Measurements from ENCODE around the gene ITGA5.
A peak's percentile ranks its signal among the peaks of the same experiment; 100 is the strongest.
"Not testable (repeated sequence)": the region's sequence is repeated elsewhere in the genome, so short reads cannot be mapped to it uniquely, and the experiment has no call there.

ITGA5 gene

DNA sequence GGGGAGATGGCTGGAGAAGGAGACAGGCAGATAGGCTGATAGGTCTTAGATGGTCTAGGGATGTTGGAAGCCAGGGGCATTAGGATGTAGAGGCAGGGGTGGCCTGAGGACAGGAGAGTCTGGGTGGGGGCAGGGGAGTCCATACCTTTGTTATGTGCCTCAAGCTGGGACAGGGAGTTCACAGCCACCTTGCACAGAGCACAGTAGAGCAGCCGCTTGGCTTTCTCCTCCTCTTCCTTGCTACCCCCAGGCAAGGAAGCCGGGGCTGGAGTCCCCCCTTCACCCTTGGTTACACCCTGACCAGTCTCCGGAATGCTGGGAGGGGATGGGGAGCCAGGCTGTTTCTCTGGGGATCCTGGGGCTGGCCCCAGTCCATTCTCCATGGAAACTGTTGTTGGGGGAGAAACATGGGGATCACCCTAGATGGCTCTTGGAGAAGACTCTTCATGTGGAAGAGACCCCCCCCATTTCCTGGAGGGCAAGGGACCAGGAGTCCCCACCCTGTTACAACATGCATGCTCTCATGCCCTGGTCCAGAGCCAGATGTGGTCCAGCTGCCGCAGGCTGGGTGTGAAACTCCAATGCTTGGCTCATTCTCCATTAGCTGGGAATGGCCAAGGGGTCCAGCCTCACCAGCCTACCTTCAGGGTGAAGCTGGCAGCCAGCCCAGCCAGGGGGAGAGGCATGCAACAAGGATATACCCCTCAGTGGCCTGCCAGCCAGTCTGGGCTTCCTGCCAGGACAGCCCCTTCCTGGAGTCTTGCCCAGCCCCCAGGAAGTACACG is 47.5 kb downstream of the ITGA5 start:
- no peak for DNase-seq (ENCODE audit: low read depth)

DNA sequence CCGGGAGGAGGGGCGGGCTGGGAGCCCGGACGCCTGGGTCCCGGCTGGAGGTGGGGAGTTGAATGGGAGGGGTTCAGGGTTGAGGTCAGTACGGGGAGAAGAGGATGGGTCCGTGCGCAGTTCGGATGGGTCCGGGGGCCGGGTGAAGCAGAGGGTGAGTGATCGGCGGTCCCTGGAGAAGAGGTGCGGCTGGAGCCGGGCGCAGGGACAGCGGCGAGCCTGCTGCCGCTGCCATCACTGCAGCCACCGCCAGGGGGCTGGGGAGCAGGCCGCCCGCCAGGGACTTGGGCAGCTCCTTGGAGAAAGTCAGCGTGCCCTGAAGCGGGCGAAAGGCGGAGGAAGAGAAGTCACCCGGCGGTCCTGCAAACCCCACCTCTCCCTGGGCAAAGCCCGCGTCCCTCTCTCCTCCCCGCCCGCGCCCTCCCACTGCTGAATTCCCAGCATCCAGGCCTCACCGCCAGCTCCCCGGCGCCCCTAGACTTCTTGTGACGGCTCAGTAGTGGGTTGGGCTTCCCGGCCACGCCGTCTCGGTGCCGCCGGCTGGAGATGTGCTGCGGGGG is 48.8 kb downstream of the ITGA5 start:
- DNase-seq (ENCODE audit: low read depth), result no peak

DNA sequence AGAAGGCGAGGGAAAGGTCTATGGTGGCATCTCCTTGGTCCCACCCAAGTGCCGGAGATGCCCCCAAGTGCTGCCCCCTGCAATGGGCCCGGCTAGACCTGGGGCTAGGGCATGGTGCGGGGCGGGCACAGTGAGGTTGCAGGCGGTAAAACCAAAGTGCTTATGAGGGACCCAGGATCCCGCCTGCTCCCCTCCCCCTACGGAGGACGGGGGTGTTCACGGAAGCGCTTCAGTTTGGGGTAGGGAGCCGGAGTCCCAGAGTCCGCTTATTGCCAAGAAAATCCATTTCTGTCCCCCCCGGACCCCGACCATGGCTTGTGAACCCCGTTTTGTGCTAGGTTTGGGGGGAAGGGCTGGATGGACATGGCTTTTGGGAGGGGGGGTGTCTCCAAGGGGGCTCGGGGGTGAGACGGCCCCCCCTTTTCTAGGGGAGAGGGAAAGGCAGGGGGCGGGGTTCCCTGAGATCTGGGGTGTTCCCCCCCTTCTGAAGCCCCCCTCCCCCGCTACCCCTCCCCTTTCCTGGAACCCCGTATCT is 49.4 kb downstream of the ITGA5 start:
- no peak for DNase-seq (ENCODE audit: low read depth)

DNA sequence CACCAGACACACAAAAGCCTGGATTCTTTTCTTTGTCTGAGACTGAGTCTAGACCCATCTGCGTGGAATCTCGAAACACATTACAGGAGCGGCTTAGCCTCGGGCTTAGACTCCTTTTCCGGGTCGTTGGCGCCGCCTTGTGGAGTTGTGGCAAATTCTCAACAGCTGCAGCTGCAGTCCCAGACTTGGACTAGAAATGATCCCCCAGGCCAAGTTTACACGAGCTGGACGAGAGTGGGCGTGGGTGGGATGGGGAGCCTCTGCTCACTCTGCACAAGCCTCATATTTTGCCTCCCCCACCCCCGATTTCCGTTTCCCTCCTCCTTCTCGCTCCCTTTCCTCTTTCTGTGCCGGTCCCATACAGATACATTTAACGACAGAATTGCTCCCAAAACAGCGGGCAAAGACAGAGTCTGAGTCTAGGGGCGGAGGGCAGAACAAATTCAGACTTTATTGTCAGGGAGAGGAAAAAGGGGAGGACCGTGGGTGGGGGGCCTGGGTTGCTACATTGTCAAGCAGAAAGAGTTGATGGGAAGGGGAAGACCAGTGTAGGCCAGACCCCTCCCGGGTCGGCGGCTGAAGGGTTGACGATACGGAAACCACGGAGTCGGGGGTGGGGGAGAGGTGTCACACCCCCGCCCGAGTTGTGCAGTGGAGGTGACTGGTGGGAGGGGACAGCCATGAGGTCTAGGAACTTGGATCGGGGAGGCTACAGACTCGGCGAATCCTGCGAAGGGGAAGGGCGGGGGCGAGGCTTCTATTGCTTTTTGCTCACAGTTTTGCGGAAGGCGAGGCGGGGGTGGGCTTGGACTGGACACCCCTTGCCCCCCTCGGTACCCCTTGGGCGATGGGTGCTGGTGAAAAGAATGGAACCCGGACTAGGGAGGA is 50.1 kb downstream of the ITGA5 start:
- DNase-seq (ENCODE audit: low read depth), result peak; percentile 95

DNA sequence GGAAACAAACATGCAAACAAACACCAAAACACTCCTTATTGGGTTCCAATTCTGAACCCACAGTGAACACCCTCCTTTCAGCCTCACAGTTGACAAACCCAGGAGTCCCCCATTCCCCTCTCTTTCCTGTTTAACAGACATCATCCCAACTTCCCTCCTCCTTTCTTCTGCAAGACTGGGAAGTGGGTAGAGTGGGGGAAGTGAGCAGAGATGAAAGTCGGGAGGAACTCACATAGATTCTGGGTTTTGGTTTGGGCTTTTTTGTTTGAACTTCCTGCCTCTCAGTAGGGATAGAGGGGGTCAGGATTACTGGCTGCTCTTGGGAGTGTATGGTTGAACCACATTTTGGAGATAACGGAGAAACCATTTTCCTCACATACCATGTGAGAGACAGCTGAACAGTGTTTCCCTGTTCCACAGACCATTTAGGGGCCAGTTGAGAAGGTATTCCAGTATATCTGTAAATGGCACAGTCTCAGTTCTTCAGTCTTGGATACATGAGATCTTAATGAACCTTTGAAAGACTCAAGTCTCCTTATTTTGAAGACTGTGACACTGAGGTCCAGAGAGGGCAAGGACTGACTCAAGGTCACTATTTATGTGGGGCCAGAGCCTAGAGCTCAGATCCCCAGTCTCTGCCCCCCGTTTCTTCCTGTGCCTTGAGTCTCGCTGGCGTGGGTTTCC is 50.9 kb downstream of the ITGA5 start:
- no peak for DNase-seq (ENCODE audit: low read depth)

DNA sequence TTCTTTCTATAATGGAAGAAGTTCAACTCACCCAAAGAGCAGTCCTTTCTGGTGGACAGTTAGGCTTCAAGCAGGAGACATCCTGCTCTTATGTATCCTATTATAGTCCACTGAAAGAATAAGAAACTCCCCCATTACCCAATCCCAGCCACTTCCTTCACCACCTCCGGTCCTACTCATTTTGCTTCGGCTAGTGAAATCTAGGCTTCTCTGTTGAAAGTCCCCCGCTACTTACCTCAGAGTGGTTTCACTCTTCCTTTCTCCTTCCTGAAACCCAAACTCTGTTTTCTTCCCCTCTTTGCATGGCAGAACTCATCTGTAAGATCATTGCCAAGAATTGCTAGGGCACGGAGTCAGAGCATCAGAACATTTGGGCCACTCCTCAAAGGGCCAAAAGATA is 54.7 kb downstream of the ITGA5 start, which contains the start of gene GPR84:
TSS of gene GPR84 (minus strand) at position 74 of the 400 bp plus-strand sequence. CDS start 635 bp downstream, outside the sequence.
- no peak for DNase-seq (ENCODE audit: low read depth)

DNA sequence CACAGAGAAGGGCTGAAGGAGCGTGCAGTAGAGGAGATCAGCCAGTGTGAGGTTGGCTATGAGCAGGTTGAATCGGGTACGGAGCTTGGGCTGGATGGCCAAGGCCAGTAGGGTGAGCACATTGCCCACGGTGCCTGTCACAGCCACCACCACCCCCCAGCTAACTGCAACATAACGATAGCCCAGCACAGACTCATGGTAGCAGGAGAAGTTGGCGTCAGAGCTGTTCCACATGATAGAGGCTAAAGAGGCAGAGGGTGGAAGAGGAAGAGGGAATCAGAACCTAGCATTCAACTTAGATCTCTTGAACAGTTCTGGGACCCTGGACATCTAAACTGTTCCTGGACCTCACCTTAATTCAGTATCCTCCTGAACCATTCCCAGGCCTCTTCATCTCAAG is 55.4 kb downstream of the ITGA5 start:
- DNase-seq (ENCODE audit: low read depth), result no peak

DNA sequence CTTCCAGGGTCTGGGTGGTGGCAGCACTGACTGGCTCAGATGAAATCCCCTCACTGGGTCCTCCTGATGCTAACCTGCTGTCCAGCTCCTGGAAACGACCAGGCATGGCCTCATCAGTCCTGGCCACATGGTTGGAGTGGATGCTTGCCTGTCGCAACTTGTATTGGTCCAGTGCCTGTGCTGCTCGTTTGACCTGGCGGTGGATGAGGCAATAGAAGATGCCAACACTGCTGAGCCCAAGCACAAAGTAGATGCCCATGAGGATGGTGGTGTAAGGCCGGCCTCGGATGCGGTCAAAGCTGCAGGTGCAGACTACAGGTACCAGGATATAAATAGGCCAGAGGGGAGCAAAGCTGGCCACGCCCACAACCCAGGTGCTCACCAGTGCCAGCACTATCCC is 56.0 kb downstream of the ITGA5 start:
- no peak for DNase-seq (ENCODE audit: low read depth)

DNA sequence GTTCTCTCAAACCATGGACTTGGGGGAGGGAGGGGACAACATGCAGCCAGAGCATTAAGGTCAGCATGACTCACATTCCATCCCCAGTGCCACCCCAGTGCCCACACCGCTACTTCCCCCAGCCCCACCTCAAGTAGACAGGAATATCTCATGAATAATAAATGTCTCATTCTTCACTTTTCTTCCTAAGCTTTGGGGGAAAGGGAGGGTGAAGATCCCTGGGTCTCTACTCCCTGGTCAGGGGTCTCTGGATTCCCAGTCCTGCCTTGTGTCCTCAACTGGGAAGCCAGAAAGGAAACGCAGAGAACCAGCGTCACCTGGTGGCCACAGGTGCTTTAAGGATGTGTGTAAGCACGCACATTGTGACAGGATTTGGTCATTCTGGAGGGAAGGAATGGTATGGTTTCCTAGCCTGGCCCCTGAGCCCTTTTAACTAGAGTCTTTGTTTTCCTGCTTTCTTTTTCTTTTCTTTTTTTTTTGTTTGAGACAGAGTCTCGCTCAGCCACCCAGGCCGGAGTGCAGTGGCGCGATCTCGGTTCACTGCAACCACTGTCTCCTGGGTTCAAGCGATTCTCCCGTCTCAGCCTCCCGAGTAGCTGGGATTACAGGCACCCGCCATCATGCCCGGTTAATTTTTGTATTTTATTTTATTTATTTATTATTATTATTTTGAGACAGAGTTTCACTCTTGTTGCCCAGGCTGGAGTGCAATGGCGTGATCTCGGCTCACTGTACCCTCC is 58.2 kb downstream of the ITGA5 start:
- DNase-seq (ENCODE audit: low read depth), result peak; percentile 49

DNA sequence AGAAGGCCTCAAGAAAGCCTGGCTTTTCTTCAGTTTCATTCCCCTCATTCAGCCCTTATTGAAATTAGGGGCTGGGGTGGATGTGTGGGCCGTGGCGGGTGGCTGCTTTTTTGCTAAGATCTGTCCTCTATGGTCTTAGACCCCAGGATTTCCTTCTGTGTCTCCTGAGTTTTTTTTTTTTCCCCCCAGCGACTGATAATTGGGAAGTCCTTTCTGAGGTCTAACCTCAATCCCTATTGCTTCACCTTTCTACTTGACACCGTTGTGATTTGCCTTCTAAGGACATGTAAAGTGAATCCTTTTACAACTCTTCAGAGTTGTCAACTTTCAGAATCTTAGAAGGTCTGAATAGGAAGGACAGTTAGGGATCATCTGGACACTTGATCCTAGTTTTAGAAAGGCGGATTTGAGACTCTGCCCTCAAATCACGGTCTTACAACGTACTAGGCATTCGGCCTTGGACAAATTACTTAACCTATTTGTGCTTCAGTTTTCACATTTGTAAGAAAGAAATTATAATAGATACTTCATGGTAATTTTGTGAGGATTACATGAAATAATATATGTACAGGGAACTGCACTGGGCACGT is 59.2 kb downstream of the ITGA5 start:
- no peak for DNase-seq (ENCODE audit: low read depth)

DNA sequence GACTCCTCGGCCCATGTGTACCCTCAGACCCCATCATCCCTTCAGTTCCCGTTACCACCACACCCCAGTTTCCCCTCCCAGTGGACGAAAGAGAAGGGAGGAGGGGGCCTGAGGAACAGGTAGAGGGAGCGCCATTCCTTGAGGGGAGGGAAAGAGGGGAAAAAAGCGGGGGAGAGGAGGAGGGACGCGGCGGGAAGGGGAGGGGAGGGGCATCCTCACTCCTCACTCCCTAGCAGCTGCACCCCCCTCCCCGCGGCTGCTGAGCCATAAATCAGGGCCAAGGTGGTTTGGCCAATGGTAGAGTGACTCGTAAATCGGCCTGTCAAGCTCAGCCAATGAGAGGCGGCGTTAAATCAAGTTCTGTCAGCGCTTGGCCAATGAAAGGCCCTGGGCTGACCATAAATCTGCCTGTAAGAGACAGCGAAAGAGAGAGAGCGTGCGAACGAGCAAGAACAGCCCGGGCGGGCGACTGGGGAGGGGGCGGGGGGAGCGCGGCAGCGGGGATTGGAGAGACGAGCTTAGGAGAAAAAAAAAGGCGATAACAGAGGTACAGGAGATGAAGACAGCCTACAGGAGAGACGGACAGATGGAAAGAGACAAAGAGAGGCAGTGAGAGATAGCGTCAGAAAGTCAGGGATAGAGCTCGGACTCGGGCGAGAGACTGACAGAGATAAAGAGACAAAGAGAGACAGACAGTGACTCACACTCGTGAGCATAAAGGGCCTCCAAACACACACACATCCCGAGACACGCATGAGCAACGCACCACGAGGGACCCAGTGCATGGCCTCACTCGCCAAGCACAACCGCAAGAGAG is 59.9 kb downstream of the ITGA5 start:
- peak; percentile 86 for DNase-seq (ENCODE audit: low read depth)

DNA sequence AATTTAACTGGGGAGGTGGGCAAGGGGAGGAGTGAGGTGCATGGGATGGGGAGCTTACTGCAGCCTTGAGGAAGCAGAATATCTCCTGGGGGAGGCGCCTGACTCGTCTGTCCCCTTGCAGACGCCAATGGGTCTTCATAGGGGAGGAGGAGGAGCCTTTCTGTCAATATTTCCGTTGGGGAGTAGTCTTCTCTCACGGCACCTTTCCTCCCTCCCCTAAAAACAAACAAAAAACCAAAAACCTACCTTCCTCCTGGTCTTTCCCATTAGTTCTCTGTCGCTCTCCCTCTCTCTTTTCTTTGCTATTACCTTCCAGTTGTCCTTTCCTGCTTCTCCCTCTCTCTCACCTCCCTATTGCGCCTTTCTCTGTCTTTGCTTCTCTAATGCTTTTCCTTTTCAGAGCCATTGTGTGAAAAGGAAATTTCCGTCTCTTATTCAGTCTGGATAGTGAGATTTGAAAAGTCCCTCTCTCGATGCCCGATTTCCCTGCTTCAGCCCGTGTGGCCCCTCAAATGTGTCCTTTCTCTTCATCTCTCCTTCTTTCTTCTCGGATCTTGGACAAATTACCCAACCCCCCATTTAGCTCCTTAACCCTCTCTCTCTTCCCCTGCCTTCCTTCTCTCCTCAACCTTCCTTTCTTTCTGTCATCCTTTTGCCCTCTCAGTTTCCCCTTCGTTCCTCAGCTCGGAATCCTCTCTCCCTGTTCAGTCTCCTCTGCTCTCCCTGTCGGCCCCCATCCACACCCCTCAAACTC is 60.7 kb downstream of the ITGA5 start:
- DNase-seq (ENCODE audit: low read depth), result peak; percentile 17

DNA sequence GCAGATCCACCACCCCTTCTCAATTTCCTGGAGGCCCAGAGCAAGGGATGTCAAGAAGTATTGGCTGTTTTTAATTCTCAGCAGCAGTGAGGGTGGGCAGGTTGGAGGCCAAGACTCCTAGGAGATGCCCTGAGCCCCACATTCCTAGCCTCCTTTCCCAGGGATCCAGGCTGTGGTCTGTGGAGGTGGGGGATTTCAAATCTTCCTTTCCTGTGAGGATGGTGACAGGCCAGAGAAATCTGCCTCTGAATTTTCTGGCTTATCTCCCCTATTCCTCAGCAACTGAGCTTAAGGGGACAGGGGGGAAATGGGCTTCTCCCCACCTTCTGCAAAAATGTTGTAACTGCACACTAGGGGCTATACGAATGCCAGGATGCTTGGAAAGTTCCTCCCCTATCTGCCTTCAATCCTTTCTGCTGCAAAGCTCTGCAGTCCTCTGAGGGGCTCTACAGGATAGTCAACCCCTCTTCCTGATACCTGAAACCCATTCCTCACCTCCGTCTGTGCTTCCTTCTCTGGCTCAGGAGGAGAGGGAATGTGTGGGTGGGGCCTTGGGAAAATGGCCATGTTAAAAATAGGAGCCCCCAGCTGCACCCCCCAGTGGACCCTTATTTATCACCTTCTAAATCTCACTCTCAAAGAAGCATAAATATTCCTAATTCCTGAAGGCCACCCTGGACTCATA is 61.4 kb downstream of the ITGA5 start:
- DNase-seq (ENCODE audit: low read depth), result no peak

DNA sequence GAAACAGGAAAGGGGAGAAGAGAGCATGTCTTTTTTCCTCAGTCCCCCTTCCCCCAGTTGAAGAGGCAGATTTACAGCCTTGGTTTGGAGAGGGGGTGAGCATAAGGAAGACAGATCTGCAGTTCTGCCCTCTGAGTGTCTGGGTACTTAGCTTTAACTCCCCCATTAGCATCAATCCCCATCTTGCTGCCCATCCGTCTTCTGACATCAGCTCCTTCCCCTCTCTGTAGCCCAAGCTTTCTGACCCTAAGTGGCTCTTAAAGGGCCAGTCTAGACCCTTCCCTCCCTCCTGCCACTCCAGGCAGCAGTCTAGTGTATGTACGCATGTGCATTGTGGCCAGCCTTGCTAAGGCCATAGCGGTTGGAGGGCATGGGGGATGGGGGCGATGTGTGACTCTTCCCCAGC is 62.1 kb downstream of the ITGA5 start:
- no peak for DNase-seq (ENCODE audit: low read depth)

DNA sequence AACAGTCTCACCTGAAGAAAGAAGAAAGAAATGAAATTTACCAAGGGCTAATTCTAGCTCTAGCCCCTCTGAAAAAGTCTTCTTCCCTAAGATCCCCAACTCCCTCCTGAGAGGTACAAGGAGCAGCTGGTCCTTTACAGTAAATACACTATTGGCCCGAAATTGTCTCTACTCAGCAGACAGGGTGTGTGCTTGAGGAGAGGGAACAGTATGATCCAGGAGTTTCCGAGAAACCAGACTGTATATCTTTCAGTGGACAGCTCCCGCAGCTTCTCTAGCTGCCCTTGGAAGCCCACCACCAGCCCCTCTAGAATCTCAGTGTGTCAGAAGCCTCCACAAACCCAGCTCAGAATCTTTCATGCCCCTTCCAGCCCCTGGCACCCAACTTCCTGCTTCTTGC is 62.8 kb downstream of the ITGA5 start:
- DNase-seq (ENCODE audit: low read depth), result no peak

DNA sequence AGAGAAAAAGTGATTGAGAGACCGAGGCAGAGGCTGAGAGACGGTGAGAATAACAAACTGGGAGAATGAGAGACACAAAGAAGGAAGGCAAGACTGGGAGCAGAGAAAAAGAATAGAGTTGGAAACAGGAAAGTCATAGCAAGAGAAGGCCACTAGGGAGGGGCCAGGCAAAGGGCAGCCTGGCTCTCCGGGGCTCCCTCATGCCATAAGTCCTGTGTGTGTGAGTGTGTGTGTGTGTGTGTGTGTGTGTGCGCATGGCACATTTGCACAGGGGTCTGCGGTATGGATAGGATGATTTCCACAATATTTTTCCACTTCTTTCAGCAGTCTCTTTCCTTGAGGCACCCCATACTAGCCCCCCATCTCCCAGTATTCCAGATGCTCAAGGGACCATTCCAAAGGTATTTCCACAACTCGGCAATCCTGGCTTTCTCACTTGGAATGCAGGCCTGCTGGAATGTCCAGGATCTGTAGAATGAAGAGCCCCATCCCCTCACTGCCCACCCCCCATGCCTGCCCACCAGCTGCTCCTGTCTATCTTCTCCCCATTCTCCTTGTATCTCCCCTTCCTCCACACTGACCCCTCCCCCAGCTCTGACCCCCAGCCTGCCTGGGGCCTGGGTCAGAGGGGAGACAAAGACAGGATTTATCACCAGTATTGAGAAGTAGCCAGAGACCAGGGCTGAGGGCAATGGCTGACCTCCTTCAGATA is 63.8 kb downstream of the ITGA5 start:
- no peak for DNase-seq (ENCODE audit: low read depth)

DNA sequence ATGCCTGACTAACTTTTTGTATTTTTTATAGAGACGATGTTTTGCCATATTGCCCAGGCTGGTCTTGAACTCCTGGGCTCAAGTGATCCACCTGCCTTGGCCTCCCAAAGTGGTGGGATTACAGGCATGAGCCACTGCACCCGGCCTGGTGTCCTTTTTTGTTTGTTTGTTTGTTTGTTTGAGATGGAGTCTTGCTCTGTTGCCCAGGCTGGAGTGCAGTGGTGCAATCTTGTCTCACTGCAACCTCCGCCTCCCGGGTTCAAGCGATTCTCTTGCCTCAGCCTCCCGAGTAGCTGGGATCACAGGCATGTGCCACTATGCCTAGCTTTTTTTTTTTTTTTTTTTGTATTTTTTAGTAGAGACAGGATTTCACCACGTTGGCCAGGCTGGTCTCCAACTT is 64.8 kb downstream of the ITGA5 start:
- not testable (repeated sequence) for DNase-seq (ENCODE audit: low read depth)

Measured in activated T-cell treated with anti-CD3 and anti-CD28 coated beads for 1 hour (primary cell).